CD4-positive, alpha-beta T cell treated with Interferon alpha-2 for 1 hour (primary cell): ENCODE data around the gene MACC1.
"Not testable (repeated sequence)": the region's sequence is repeated elsewhere in the genome, so short reads cannot be mapped to it uniquely, and the experiment has no call there.

Experiments
- DNase-seq, 2 donors: peaks; one replicate each; pipeline ENCODE4 v3.0.0-alpha.2; 2020 to 2022

MACC1 gene

GRCh38 chr7:20172736-20173334, 44.3 kb downstream of the MACC1 start:
- DNase-seq, result peak in 1 of 2 donors; percentile 20

GRCh38 chr7:20170633-20171032, 46.6 kb downstream of the MACC1 start:
- no peak for DNase-seq

DNA sequence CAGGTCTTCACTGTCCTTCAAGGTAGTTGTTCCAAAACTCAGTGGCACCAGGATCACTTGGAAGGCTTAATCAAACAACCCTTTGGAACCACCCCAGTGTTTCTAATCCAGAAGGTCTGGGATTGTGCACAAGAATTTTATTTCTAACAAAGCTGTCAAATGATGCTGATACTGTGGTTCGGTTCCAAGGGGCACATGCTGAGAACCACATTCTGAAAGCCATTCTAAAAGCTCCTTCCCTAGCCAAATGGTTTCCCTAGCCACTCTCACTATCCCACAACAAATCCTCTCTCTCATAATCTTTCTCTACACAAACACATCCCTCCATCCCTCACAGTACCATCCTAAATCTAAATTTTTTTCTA, 52.1 kb downstream of the MACC1 start:
- DNase-seq, result no peak

- DNase-seq, result no peak
These were observed 52.6 kb downstream of the MACC1 start for GRCh38 chr7:20164425-20165145.

DNA sequence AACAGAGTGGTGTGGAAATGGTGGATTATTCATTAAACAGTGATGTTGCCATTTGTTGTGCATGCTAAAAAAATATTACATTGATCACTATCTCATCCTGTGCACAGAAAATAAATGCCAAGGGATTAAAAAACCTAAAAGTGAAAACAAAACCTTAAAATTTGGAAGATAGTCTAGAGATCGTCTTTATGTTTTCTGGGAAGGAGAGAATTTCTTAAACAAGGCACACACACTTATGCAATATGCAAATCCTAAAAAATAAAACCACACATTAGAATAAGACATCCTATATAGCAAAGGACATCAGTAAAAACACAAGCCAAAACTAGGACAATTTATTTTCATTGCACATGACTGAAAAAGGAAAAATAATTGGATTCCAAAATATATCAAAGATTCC, 54.5 kb downstream of the MACC1 start:
- DNase-seq, result no peak

DNA sequence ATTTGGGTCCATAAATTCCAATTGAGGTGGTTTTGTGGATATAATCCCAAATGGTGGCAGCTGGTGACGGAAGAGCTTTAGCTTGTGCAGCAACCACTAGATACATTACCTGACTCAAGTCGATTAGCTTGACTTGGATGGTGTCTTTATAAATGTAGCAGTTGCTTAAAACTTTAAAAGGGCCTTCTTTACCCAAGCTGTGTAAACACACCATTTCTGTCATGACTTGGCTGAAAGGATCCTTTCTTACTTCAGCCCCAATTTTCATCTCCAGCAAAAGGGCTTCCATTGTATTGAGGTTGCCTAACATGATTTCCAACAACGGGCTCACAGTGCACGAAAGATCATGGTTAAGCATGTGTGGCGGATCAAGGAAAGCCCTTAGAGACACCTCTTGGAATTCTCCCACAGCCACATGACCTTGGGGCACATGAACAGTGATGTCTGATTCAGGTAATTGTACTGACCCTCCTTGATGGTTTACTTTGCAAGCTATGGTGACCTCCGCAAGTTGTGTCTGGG, 57.9 kb downstream of the MACC1 start:
- no peak for DNase-seq

- no peak for DNase-seq
These were observed 58.5 kb downstream of the MACC1 start for GRCh38 chr7:20158684-20159083.

DNA sequence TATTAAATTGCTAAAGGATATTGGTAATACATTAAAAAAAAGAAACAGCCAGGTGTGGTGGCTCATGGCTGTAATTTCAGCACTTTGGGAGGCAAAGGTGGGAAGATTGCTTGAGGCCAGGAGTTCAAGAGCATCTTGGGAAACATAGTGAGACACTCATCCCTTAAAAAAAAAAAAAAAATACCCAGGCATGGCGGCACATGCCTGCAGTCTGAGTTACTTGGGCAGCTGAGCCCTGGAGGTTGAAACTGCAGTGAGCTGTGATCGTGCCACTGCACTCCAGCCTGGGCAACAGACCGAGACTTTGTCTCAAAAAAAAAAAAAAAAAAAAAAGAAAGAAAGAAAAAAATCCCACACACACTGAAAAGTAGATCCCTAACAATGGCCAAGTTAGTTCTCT, 59.7 kb downstream of the MACC1 start:
- no peak for DNase-seq

- DNase-seq, result no peak
These were observed 63.2 kb downstream of the MACC1 start for GRCh38 chr7:20153999-20154398.

- no peak for DNase-seq
These were observed 63.6 kb downstream of the MACC1 start for GRCh38 chr7:20153567-20153966.

DNA sequence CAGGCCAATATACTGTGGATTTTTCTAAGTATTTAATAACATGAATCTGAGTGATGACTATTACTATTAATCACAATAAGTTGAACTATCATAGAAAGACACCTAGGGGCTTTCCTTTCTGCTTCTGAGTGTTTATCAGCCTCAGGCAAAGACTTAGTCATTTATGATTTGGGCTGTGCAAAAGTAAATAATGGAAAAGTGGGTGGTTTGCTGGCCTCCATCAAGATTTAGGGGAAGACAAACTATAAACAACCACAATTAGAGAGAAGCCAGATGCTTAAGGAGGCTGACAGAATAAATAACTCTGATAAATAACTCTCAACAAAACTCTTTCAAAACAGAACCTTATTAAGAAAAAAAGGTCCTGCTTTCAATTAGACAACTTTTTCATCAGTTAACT, 64.7 kb downstream of the MACC1 start:
- DNase-seq, result no peak

DNA sequence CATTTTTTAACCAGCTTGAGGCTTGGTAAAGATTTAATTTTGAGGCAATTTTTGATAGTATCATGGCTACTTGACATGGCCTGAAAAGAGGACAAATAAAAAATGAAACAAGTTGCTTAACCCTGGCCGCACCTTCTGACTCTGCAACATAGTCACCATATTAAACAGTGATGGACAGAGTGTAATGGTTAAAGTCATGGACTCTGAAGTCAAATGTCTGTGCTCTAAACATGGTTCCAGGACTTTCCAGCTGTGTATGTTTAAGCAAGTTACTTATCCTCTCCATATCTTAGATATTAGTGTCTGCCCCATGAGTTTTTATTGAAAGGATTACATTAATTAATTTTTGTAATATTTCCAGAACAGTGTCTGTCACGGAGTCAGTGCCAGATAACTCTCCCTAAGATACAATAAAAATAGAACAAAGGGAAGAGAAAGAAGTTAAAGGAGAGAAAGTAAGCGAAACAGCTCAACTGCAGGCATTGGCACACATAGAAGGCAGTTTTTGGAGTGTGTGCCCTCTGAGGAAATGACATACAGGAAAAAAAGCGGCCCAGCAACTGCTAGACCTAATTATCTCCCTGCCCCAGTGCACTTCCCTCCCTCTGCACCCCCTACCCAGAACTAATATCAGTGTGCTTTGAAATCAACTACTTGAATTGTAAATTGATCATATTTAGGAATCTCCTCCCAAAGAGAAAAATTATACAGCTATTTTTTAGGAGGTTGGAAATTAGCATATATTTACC, 65.3 kb downstream of the MACC1 start:
- no peak for DNase-seq

GRCh38 chr7:20146451-20146850, 70.7 kb downstream of the MACC1 start:
- no peak for DNase-seq

GRCh38 chr7:20144801-20145200, 72.4 kb downstream of the MACC1 start:
- no peak for DNase-seq

DNA sequence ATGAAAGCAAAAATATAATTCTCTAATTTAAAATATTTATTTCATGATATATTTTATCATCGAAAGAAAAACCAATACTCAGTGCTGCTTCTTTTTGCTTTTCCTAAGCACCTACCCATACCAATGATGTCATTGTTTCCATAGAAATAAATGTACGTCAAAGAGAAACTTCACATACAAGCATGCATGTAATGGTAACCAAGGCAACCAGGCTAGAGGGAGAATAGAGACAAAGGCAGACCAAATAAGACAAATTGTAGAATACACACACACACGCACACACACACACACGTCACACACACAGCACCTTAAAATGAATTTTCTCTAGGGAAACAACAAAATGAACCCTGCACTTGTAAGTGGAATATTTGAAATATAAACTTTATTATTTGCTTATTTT, 75.5 kb downstream of the MACC1 start:
- no peak for DNase-seq

- DNase-seq, result no peak
These were observed 76.2 kb downstream of the MACC1 start for GRCh38 chr7:20141002-20141345.

DNA sequence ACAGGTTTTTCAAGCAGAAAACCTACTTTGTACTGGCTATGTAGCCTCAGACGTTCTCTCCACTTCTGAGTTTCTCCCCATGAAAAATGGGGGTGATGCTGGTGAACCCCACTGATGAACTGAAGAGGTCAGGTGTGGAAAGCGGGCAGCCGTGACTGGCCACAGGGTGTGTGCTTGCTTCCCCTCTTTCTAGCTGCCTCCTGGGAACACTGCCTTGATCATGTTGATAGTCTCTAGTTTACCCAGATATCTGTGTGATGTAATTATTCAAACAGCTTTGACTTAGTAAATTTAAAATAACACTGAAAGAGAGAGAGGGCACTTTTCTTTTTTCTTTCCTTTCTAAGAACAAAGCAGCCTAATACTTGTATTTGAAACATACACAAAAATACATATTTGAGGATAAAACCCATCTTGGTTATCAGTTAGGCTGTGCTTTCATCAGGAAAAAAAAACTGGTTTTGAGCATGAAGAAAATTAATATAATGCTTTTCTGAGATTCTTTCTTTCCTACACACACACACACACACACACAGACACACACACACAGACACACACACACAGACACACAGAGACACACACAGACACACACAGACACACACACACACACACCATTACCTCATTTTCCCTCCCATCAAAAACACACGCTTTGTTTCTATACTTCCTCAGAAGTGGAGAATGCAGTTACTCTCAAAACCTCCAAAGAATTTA, 76.7 kb downstream of the MACC1 start:
- DNase-seq, result no peak

DNA sequence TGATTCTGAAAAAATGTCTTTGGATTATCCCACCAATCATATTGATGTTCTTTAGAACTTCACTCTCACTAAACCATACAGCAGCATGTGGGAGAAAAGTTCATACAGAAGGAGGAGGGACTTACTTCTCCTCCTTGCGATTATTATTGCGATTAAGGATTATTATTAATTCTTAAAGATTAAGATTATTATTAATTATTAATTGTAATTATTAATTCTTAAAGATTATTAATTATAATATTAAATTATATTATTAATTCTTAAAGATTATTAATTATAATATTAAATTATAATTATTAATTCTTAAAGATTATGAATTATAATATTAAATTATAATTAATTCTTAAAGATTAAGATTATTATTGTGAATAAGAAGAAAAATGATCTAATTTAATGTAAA, 80.5 kb downstream of the MACC1 start:
- DNase-seq, result no peak

DNA sequence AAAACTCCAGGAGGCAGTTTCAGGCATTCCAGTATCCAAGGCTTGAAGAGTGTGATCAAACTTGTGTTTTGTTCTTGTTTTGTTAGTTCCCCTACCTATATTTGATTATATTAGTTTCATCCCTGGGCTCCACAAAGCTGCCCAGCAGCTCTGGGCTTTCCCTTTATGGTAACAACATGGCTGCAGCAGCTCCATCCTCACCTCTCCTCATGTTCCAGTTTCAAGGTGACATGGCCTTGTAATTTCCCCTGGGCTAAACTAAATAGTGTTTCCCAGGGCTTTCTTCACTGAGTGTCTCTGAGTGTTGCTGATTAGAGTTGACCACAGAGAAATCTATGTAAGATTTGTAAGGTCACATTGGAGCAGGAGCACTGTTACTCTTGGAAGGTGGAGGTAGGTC, 83.4 kb downstream of the MACC1 start:
- no peak for DNase-seq

- no peak for DNase-seq
These were observed 84.6 kb downstream of the MACC1 start for GRCh38 chr7:20132585-20132984.

DNA sequence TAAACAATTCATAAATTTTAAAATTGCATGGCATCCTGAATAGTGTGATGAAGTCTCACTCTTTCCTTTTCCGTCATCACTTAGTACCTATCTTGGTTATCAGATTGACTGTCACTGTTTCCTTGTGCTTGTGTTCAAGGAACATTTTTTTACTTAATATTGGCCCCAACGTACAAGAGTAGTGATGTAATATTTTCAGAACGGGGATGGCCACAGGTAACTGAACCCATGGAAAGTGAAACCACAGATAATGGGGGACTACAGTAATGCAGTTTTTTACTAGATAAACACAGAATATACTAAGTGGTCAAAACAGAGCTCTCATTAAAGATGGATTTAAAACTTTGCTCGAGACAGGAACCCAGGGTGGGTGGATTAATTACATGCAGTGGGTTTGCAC, 85.4 kb downstream of the MACC1 start:
- DNase-seq, result no peak

DNA sequence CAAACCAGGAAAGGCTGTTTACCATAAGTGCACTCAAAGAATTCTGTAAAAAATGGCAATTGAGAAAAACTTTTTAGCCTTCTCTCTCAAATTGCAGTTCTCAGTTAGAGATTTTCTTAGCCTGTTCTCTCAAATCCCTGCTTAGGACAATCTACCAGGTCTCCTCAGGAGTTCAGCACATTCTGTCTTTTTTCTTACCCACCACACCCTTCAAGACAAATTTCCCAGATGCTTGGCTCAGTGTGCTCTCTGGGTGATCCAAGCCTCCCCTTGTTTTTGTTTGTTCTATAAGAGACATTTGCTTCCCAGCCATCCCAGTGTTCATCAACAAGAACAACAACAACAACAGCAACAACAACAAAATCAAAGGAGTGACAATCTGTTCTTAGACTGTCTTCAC, 87.3 kb downstream of the MACC1 start:
- DNase-seq, result no peak

DNA sequence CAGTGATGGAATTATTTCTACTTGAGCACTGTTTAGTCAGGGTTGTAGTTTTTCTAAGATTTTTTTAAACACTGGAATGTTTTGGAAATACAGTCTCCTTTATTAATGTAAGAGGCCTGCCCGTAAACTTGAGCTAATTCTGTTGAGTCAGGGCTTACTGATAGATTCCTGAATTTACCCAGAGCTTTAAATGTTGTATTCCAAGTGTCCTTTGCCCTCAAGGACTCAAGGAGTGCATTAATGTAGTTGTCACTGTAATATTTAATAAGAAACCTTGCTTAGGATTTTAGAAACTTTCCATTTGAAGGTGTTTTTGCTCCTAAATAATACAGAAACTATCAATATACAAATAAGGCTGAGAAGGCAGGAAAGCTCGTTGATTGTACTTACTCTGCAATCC, 89.2 kb downstream of the MACC1 start:
- DNase-seq, result no peak

DNA sequence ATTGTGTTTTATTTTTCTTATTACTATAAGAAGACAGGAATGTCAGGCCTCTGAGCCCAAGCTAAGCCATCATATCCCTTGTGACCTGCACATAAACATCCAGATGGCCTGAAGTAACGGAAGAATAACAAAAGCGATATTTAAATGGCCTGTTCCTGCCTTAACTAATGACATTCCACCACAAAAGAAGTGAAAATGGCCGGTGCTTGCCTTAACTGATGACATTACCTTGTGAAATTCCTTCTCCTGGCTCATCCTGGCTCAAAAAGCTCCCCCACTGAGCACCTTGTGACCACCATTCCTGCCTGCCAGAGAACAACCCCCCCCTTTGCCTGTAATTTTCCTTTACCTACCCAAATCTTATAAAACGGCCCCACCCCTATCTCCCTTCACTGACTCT, 91.1 kb downstream of the MACC1 start:
- not testable (repeated sequence) for DNase-seq
